H1 (cell line): Measurements from ENCODE around the gene ZNF516. TPM values are rescaled to one million over a fixed set of nuclear protein-coding genes. Genes with fewer than 3 reads are reported as not detected.

Experiments
- ATF2 ChIP-seq: IDR thresholded peaks from 2 replicates; pipeline ENCODE4 v1.6.1; 2012; ENCODE audit warnings: low read length, inconsistent platforms
- POLR2AphosphoS5 ChIP-seq: IDR thresholded peaks from 2 replicates; pipeline ENCODE4 v1.6.1; 2011; ENCODE audit warnings: low read depth, low read length
- polyA plus RNA-seq, 7 experiments: library from polyadenylated mRNA; depleted of rRNA in 3 of 7; stranded (reverse) in 5 of 7; unstranded in 2 of 7; fragments of >200 nt in 5 of 7; fragments of 200-250 nt in 2 of 7; gene quantifications; 1 replicate in 5 of 7; 2 replicates in 1 of 7; 4 replicates in 1 of 7; pipeline versions ENCODE4 v1.2.1 to v1.2.3, GENCODE V29; 2011 to 2013; ENCODE audit warnings: missing spikeins in 2 of 7, mixed read lengths in 2 of 7
- total RNA-seq: library from RNA; stranded (reverse); fragmentation: NEBNext Ultra II Directional; extraction: Animal tissue kit (Norgen Biotek cat#: 25700); gene quantifications from 2 replicates; pipeline ENCODE4 v1.2.1, GENCODE V29; 2021

The ZNF516 gene
- total and polyA plus RNA-seq, 2 of the 8 experiments (the other 6 are each of a cell fraction or from before 2014, with no cell fraction given) = 7.3 to 17.0 TPM

- TF ChIP-seq POLR2AphosphoS5 = no peak
- TF ChIP-seq ATF2 = no peak
Observed at GRCh38 chr18:76456018-76456750, 38.9 kb downstream of the ZNF516 start (continued).
